ENCODE data around the gene FBXO22.
"Not testable (repeated sequence)": the region's sequence is repeated elsewhere in the genome, so short reads cannot be mapped to it uniquely, and the experiment has no call there.

FBXO22 gene

GRCh38 chr15:75928680-75929608, 25.3 kb downstream of the FBXO22 start:
- H3K4me1 Mint-ChIP-seq (ENCODE audit: low read depth): peaks cover 34% of the 10 kb centered on the region
- no peaks in the 10 kb centered on the region for H3K9me3 Mint-ChIP-seq
- no peaks in the 10 kb centered on the region for H3K27me3 Mint-ChIP-seq (ENCODE audit: low read depth)
- peaks cover 30% of the 10 kb centered on the region for H3K36me3 Mint-ChIP-seq (ENCODE audit: low read depth)
- no peak overlapping the region for H3K27ac Mint-ChIP-seq
- H3K4me3 Mint-ChIP-seq: no peak overlapping the region

GRCh38 chr15:75929799-75930565, 26.3 kb downstream of the FBXO22 start:
- Mint-ChIP-seq H3K4me1 (ENCODE audit: low read depth) (peaks cover 30% of the 10 kb centered on the region), H3K27me3 (ENCODE audit: low read depth) (no peaks in the 10 kb centered on the region), H3K4me3 (no peak overlapping the region), H3K27ac (peak overlapping the region; percentile 46), H3K36me3 (ENCODE audit: low read depth) (peaks cover 31% of the 10 kb centered on the region), H3K9me3 (no peaks in the 10 kb centered on the region)

- no peak overlapping the region for H3K4me3 Mint-ChIP-seq
- peaks cover 26% of the 10 kb centered on the region for H3K4me1 Mint-ChIP-seq (ENCODE audit: low read depth)
- no peaks in the 10 kb centered on the region for H3K9me3 Mint-ChIP-seq
- no peaks in the 10 kb centered on the region for H3K27me3 Mint-ChIP-seq (ENCODE audit: low read depth)
- H3K36me3 Mint-ChIP-seq (ENCODE audit: low read depth): peaks cover 25% of the 10 kb centered on the region
- H3K27ac Mint-ChIP-seq: no peak overlapping the region
These were observed 27.2 kb downstream of the FBXO22 start for GRCh38 chr15:75930866-75931265.

GRCh38 chr15:75942464-75942863, 38.8 kb downstream of the FBXO22 start:
- H3K27ac Mint-ChIP-seq: no peak overlapping the region
- H3K4me1 Mint-ChIP-seq (ENCODE audit: low read depth): no peaks in the 10 kb centered on the region
- no peak overlapping the region for H3K4me3 Mint-ChIP-seq
- no peaks in the 10 kb centered on the region for H3K9me3 Mint-ChIP-seq
- peaks cover 13% of the 10 kb centered on the region for H3K27me3 Mint-ChIP-seq (ENCODE audit: low read depth)
- H3K36me3 Mint-ChIP-seq (ENCODE audit: low read depth): peaks cover 23% of the 10 kb centered on the region

GRCh38 chr15:75943246-75943645, 39.6 kb downstream of the FBXO22 start:
- Mint-ChIP-seq H3K9me3 (no peaks in the 10 kb centered on the region), H3K27me3 (ENCODE audit: low read depth) (peaks cover 14% of the 10 kb centered on the region), H3K4me3 (no peak overlapping the region), H3K27ac (no peak overlapping the region), H3K36me3 (ENCODE audit: low read depth) (peaks cover 18% of the 10 kb centered on the region), H3K4me1 (ENCODE audit: low read depth) (no peaks in the 10 kb centered on the region)

- Mint-ChIP-seq H3K27ac (no peak overlapping the region), H3K9me3 (no peaks in the 10 kb centered on the region), H3K27me3 (ENCODE audit: low read depth) (peaks cover 14% of the 10 kb centered on the region), H3K4me3 (no peak overlapping the region), H3K4me1 (ENCODE audit: low read depth) (no peaks in the 10 kb centered on the region), H3K36me3 (ENCODE audit: low read depth) (peaks cover 12% of the 10 kb centered on the region)
These were observed 40.1 kb downstream of the FBXO22 start for GRCh38 chr15:75943713-75944215.

- Mint-ChIP-seq H3K4me3 (no peak overlapping the region), H3K9me3 (no peaks in the 10 kb centered on the region), H3K36me3 (ENCODE audit: low read depth) (no peaks in the 10 kb centered on the region), H3K27ac (no peak overlapping the region), H3K4me1 (ENCODE audit: low read depth) (no peaks in the 10 kb centered on the region), H3K27me3 (ENCODE audit: low read depth) (peaks cover 26% of the 10 kb centered on the region)
These were observed 42.3 kb downstream of the FBXO22 start for GRCh38 chr15:75945953-75946352.

- Mint-ChIP-seq H3K27me3 (ENCODE audit: low read depth) (peaks cover 32% of the 10 kb centered on the region), H3K36me3 (ENCODE audit: low read depth) (no peaks in the 10 kb centered on the region), H3K4me3 (no peak overlapping the region), H3K9me3 (no peaks in the 10 kb centered on the region), H3K4me1 (ENCODE audit: low read depth) (no peaks in the 10 kb centered on the region), H3K27ac (no peak overlapping the region)
These were observed 43.4 kb downstream of the FBXO22 start for GRCh38 chr15:75947092-75947491.

- Mint-ChIP-seq H3K9me3 (no peaks in the 10 kb centered on the region), H3K27ac (no peak overlapping the region), H3K36me3 (ENCODE audit: low read depth) (no peaks in the 10 kb centered on the region), H3K4me3 (no peak overlapping the region), H3K4me1 (ENCODE audit: low read depth) (peaks cover 2% of the 10 kb centered on the region), H3K27me3 (ENCODE audit: low read depth) (peaks cover 47% of the 10 kb centered on the region)
These were observed 45.2 kb downstream of the FBXO22 start for GRCh38 chr15:75948761-75949296.

GRCh38 chr15:75952525-75952924, 48.8 kb downstream of the FBXO22 start:
- Mint-ChIP-seq H3K4me1 (ENCODE audit: low read depth) (peaks cover 2% of the 10 kb centered on the region), H3K36me3 (ENCODE audit: low read depth) (no peaks in the 10 kb centered on the region), H3K27me3 (ENCODE audit: low read depth) (peaks cover 65% of the 10 kb centered on the region), H3K9me3 (no peaks in the 10 kb centered on the region), H3K27ac (no peak overlapping the region), H3K4me3 (no peak overlapping the region)

- no peaks in the 10 kb centered on the region for H3K36me3 Mint-ChIP-seq (ENCODE audit: low read depth)
- H3K9me3 Mint-ChIP-seq: no peaks in the 10 kb centered on the region
- H3K4me3 Mint-ChIP-seq: no peak overlapping the region
- no peak overlapping the region for H3K27ac Mint-ChIP-seq
- H3K4me1 Mint-ChIP-seq (ENCODE audit: low read depth): peaks cover 2% of the 10 kb centered on the region
- H3K27me3 Mint-ChIP-seq (ENCODE audit: low read depth): peaks cover 63% of the 10 kb centered on the region
These were observed 52.0 kb downstream of the FBXO22 start for GRCh38 chr15:75955720-75956119.

- no peaks in the 10 kb centered on the region for H3K4me1 Mint-ChIP-seq (ENCODE audit: low read depth)
- no peak overlapping the region for H3K27ac Mint-ChIP-seq
- peaks cover 21% of the 10 kb centered on the region for H3K27me3 Mint-ChIP-seq (ENCODE audit: low read depth)
- no peaks in the 10 kb centered on the region for H3K9me3 Mint-ChIP-seq
- no peaks in the 10 kb centered on the region for H3K36me3 Mint-ChIP-seq (ENCODE audit: low read depth)
- H3K4me3 Mint-ChIP-seq: no peak overlapping the region
These were observed 57.7 kb downstream of the FBXO22 start for GRCh38 chr15:75961331-75961730.

GRCh38 chr15:75966073-75966472, 62.4 kb downstream of the FBXO22 start:
- peaks cover 5% of the 10 kb centered on the region for H3K27me3 Mint-ChIP-seq (ENCODE audit: low read depth)
- H3K9me3 Mint-ChIP-seq: no peaks in the 10 kb centered on the region
- H3K27ac Mint-ChIP-seq: no peak overlapping the region
- H3K4me1 Mint-ChIP-seq (ENCODE audit: low read depth): no peaks in the 10 kb centered on the region
- no peak overlapping the region for H3K4me3 Mint-ChIP-seq
- H3K36me3 Mint-ChIP-seq (ENCODE audit: low read depth): no peaks in the 10 kb centered on the region

- H3K36me3 Mint-ChIP-seq (ENCODE audit: low read depth); H3K27ac Mint-ChIP-seq; H3K4me3 Mint-ChIP-seq; H3K4me1 Mint-ChIP-seq (ENCODE audit: low read depth); H3K9me3 Mint-ChIP-seq: not testable (repeated sequence)
- peaks cover 58% of the 10 kb centered on the region for H3K27me3 Mint-ChIP-seq (ENCODE audit: low read depth)
These were observed 73.1 kb downstream of the FBXO22 start for GRCh38 chr15:75976766-75977165.
